ENCODE measurements around the gene ARL14.

The ARL14 gene

DNA sequence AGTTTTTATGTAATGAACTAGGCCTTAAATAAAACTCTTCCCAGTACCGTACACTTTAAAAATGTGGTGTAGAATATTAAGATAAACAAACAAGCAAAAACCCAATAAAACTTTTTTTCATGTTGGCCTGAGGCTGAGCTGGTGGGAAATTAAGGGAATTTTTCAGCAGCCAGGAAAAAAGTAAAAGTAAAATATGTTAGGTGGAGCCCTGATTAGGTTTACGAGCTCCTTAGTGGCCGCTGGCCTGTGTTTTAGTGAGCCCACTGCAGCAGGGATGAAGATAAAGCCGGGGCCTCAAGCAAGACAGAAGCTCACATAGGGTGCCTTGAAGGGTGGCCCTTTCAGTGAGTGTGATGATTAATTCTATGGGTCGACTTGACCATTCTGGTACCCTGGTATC is 16.1 kb upstream of the ARL14 start:
- POLR2A ChIA-PET (ENCODE audit: low non-redundant PET): no interaction called here
- CTCF ChIA-PET: no interaction called here
- no peak for DNase-seq (ENCODE audit: low spot score)
- H3K27ac ChIP-seq: no peak overlapping the region
- TF ChIP-seq, protein P1, sequence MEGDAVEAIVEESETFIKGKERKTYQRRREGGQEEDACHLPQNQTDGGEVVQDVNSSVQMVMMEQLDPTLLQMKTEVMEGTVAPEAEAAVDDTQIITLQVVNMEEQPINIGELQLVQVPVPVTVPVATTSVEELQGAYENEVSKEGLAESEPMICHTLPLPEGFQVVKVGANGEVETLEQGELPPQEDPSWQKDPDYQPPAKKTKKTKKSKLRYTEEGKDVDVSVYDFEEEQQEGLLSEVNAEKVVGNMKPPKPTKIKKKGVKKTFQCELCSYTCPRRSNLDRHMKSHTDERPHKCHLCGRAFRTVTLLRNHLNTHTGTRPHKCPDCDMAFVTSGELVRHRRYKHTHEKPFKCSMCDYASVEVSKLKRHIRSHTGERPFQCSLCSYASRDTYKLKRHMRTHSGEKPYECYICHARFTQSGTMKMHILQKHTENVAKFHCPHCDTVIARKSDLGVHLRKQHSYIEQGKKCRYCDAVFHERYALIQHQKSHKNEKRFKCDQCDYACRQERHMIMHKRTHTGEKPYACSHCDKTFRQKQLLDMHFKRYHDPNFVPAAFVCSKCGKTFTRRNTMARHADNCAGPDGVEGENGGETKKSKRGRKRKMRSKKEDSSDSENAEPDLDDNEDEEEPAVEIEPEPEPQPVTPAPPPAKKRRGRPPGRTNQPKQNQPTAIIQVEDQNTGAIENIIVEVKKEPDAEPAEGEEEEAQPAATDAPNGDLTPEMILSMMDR (conservative IDR thresholded peaks at IDR 0.05; ENCODE audit: low read depth): no peak

DNA sequence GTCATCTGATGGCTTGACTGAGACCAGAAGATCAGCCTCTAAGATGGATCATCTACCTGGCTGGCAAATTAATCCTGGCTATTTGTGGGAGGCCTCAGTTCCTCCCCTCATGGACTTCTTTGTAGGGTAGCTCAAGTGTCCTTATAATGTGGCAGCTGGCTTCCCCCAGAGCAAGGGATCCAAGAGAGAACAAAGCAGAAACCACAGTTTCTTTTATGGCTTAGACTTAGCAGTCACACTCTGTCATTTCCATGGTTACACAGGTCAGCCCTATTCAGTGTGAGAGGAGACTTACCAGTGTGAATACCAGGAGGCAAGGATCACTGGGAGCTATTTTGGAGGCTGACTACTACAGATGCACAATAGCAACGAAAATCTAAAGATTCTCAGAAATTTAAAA is 15.3 kb upstream of the ARL14 start:
- TF ChIP-seq, protein P1 (conservative IDR thresholded peaks at IDR 0.05; ENCODE audit: low read depth): no peak
- no peak for DNase-seq (ENCODE audit: low spot score)
- H3K27ac ChIP-seq: no peak overlapping the region
- ChIA-PET CTCF (interaction anchor here (0.7 kb wide), 1 partner anchor 45 kb away, joined by 4 read pairs; no protein-coding TSS in a partner anchor), POLR2A (ENCODE audit: low non-redundant PET) (no interaction called here)

DNA sequence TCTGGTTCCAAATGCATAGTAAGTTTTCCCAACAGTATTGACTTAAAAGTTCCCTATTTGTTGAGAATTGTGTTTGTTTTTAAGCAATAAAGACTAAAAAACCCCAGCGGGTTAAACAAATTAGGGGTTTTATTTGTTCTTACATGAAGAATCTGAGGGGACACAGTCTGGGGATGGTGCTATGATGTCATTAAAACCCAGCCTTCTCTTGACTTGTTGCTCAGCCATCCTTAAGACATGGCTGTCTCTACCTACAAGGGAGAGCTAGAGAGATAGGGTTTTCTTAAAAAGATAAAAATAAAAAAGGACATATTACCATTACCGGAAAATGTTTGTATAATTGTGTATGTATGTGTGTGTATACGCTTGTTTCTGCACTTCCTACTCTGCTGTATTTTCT is 11.7 kb upstream of the ARL14 start:
- ChIA-PET CTCF (interaction anchor here (0.6 kb wide), 1 partner anchor 21 kb away, joined by 3 read pairs; no protein-coding TSS in a partner anchor), POLR2A (ENCODE audit: low non-redundant PET) (no interaction called here)
- no peak overlapping the region for H3K27ac ChIP-seq
- TF ChIP-seq, protein P1 (conservative IDR thresholded peaks at IDR 0.05; ENCODE audit: low read depth): no peak
- no peak for DNase-seq (ENCODE audit: low spot score)

DNA sequence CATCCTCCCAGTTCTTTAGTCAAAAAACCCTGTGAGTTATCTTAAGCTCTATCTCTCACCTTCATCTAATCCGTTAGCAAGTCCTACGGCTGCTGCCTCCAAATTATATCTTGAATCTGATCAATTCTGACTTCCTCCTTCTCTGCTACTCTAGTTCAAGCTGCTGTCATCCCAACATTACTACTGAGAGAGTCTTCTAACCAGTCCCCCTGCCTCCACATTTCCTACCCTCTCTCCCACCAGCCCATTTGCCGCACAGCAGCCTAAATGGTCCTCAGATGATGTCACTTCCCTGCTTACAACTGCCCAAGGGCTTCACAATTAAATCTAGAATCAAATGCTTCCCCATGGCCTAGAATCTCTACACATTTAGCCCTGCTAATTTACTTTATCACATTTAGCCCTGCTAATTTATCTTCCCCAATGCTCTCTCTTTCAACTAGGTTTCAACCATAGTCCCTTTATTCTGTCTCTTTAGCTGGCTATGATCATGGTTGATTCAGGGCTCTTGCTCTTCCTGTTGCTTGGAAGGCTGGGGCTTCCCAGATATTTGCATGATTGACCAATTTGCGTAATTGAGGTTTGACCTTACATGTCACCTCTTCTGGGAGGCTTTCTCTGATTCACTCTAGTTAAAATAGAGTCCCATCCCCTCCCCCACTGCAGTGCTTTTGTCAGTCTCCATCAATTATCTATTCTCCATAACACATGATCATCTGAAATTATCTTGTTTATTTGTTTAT is 11.0 kb upstream of the ARL14 start:
- POLR2A ChIA-PET (ENCODE audit: low non-redundant PET): no interaction called here
- peak; percentile 32 for DNase-seq (ENCODE audit: low spot score)
- TF ChIP-seq, protein P1 (conservative IDR thresholded peaks at IDR 0.05; ENCODE audit: low read depth): no peak
- H3K27ac ChIP-seq: no peak overlapping the region
- CTCF ChIA-PET: interaction anchor here (0.6 kb wide), 2 partner anchors 9 to 20 kb away, joined by 3 read pairs; no protein-coding TSS in a partner anchor

DNA sequence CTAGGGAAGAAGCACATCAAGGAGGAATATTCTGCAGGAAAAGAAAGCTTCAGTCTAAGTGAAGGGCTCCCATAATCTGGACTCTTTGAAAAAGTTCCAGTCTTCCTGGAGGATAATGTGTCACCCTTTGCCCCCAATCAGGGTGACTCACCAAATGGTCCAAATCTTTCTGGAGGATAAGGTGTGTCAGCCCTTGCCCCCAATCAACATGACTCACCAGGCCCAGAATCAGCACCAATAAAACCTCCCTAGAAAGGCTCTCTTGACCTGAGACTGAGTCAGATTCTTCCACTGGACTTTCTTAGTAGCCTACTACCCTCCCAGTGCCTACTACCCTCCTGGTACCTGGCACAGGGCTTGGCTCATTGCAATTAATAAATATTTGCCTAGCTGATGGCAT is 9.5 kb upstream of the ARL14 start:
- no peak overlapping the region for H3K27ac ChIP-seq
- ChIA-PET CTCF (interaction anchor here (0.6 kb wide), 1 partner anchor 635 kb away, joined by 3 read pairs; no protein-coding TSS in a partner anchor), POLR2A (ENCODE audit: low non-redundant PET) (no interaction called here)
- DNase-seq (ENCODE audit: low spot score): peak; percentile 62
- TF ChIP-seq, protein P1 (conservative IDR thresholded peaks at IDR 0.05; ENCODE audit: low read depth): no peak

DNA sequence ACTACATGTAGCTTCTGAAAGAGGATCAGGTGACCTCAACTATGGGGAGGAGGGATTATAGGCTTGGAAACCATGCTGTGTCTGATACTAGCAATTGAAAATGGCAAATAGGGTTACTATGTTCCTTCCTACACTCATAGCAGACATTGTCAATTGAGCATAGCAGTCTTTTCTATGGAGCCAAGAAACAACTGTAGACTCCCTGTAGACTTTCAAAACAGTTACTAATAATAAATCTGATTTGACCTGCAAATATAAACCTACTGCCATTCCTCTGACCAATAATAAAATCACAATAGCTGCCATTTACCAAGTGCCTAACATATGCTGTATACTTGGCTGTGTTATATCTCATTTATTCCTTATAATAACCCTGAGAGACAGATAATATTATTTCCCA is 8.5 kb upstream of the ARL14 start:
- POLR2A ChIA-PET (ENCODE audit: low non-redundant PET): no interaction called here

More for the DNA sequence above, 8.5 kb upstream of the ARL14 start:
- H3K27ac ChIP-seq: no peak overlapping the region
- TF ChIP-seq, protein P1 (conservative IDR thresholded peaks at IDR 0.05; ENCODE audit: low read depth): no peak
- no peak for DNase-seq (ENCODE audit: low spot score)
- CTCF ChIA-PET: interaction anchor here (0.7 kb wide), 1 partner anchor 428 kb away, joined by 8 read pairs; no protein-coding TSS in a partner anchor

Measured in RWPE1 (cell line).